Measurements from ENCODE around the gene POLR2J.
"Not testable (repeated sequence)": the region's sequence is repeated elsewhere in the genome, so short reads cannot be mapped to it uniquely, and the experiment has no call there.

- not testable (repeated sequence) for TF ChIP-seq CTCF, POLR2A (IDR thresholded peaks at IDR 0.05)
Measured at GRCh38 chr7:102507410-102508088, 28.8 kb upstream of the POLR2J start.
